HFF-Myc (cell line): ENCODE data around the gene MTCH2.

ENCODE experiments used
- DNase-seq: peaks from one replicate; pipeline ENCODE4 v3.0.0-alpha.2; 2011; ENCODE audit warnings: low read depth; ENCODE audit errors: extremely low read depth
- H3K4me3 ChIP-seq: replicated peaks from 2 replicates; pipeline ENCODE4 v1.5.1; 2011; ENCODE audit warnings: low read depth, mild to moderate bottlenecking, control low read depth, low read length
- CTCF ChIP-seq: IDR thresholded peaks from 2 replicates; pipeline ENCODE4 v1.5.1; 2012; ENCODE audit warnings: mild to moderate bottlenecking, low read depth, low read length, control low read depth; ENCODE audit errors: missing control alignments

Gene MTCH2

GRCh38 chr11:47587039-47587716, 55.2 kb downstream of the MTCH2 start:
- H3K4me3 ChIP-seq, result no peak overlapping the region
- no peak for DNase-seq
- no peak for TF ChIP-seq CTCF

GRCh38 chr11:47586098-47586855, 56.1 kb downstream of the MTCH2 start, which contains the start of gene FAM180B:
FAM180B (plus strand) TSS chr11:47586678; CDS start chr11:47586769, 91 bp downstream.
- no peak within 1 kb of the TSS for H3K4me3 ChIP-seq
- TF ChIP-seq CTCF, result no peak
- no peak for DNase-seq

GRCh38 chr11:47583844-47584243, 58.5 kb downstream of the MTCH2 start:
- no peak overlapping the region for H3K4me3 ChIP-seq
- TF ChIP-seq CTCF, result no peak
- DNase-seq, result no peak

DNA sequence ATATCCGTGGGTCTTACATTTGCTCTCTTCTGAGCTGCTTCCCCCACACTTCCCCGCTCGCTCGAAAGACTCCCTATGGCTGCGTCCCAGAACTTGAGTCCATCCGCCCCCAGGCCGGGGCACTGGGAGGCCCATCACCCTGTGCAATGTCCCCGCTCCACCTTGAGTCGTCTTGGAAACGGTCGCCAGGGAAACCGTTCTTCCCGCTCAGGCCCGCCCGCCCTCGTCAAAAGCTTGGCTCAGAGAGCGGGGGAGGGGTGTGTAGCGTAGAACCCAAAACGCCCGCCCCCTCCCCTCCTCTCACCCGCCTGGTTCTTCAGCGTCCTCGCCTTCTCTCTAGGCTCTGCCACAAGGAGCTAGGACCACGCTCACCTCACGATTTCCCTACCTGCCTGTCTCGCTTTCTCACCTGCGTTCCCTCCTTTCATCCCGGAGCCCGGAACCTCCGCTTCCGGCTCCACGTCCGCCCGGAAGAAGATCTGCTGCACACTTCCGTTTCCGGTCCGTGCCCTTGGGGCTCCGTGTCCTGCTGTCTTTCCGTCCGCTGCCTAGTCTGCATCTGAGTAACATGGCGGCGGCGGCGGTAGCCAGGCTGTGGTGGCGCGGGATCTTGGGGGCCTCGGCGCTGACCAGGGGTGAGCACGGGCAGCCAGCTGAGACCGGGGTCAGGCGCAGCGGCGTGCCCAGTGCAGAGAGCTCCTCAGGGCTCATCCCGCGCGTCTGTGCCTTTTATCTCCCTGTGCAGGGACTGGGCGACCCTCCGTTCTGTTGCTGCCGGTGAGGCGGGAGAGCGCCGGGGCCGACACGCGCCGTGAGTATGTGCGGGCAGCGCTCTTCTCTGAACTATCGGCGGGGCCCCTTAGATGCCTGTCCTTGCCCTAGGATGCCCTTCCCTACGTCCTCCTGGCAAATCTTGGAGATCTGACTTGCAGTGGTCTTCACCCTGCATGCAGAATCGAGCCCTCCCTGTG, 63.5 kb downstream of the MTCH2 start, which contains the start of the genes KBTBD4 and NDUFS3:
TSS of gene KBTBD4 (minus strand) at position 447 of the 971 bp plus-strand sequence. CDS start at position 428, 19 bp downstream.
TSS of gene NDUFS3 (plus strand) at position 551 of the 971 bp plus-strand sequence. CDS start at position 569, 18 bp downstream.
- peak within 1 kb of the TSS; percentile 94 for H3K4me3 ChIP-seq
- peak; percentile 75 for DNase-seq
- no peak for TF ChIP-seq CTCF

DNA sequence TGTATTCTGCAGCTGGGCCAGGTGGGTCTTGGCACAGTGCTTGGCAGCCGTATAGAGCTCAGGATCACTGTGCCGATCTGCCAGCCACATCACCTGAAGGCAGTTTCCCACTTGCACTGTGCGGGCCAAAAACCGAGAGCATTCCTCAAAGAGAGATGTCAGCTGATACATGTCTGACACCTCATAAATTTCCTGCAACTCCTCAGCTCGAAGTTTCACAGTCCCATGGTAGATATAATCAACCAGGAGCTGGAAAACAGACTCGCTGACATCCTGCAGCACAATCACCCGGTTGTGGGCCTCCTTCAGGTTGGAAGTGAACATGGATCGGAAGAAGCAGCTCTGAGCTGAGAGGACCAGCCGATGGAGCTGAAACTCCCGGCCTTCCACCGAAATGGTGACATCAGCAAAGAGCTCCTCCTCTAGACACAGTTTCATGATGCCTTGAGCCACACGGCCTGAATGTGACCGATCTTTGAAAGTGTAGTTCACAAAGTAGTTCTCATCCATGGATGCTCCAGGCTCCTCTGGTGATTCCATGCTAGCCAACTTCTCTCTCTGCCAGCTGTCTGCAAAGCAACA, 64.8 kb downstream of the MTCH2 start:
- H3K4me3 ChIP-seq, result peak overlapping the region; percentile 94
- no peak for TF ChIP-seq CTCF
- DNase-seq, result no peak

DNA sequence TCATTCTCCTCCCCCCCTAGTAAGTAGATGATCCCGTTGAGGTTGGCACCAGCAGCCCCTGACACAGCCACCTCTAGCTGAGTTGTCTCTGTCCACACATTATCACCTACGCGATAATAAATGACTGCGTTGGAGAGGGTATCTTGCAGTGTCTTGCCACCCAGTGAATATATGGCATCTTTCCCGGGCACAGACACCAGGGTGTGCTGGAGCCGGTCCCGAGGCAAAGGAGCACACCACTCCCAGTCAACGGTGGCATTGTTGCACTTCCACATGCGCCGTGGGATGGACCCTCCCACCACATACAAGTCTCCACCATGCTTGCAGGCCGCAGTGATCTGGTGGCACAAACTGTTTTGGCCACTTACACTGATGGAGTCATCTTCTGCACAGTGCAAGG, 69.0 kb downstream of the MTCH2 start:
- no peak for DNase-seq
- no peak overlapping the region for H3K4me3 ChIP-seq
- no peak for TF ChIP-seq CTCF
